OCI-LY7 (cell line): ENCODE measurements around the gene SMYD3. TPM values are rescaled to one million over a fixed set of nuclear protein-coding genes. Genes with fewer than 3 reads are reported as not detected.
"Not testable (repeated sequence)": the region's sequence is repeated elsewhere in the genome, so short reads cannot be mapped to it uniquely, and the experiment has no call there.

Experiments used
- BruUV-seq: library from RNA; stranded (reverse); fragments of 400-500 nt; replicated peaks from 2 replicates; lab custom pipeline; 2021; lab: Mats Ljungman, UMichigan
- CTCF ChIA-PET: fragments of 300-600 bp; sonication (Branson Sonifier 250); formaldehyde crosslinking; loops from one replicate; lab custom pipeline; 2022; ENCODE audit warnings: antibody characterized with exemption; ENCODE audit not compliant: unreplicated experiment; lab: Charles Lee
- POLR2A ChIA-PET: fragments of 300-600 bp; sonication (Branson Sonifier 250); formaldehyde crosslinking; loops from one replicate; lab custom pipeline; 2022; ENCODE audit warnings: antibody characterized with exemption; lab: Charles Lee
- DNase-seq: peaks from one replicate; pipeline ENCODE4 v3.0.0-alpha.2; 2015; ENCODE audit warnings: low spot score
- H2AFZ ChIP-seq: fragments of 200-600 bp; sonication (generic), shearing (Covaris generic); 2 replicates; pipeline ENCODE4 v1.6.1; 2014; ENCODE audit warnings: mild to moderate bottlenecking, antibody characterized with exemption, low read length, moderate library complexity
- H3K27ac ChIP-seq: fragments of 200-600 bp; sonication (generic); 2 replicates; pipeline ENCODE4 v1.5.1; 2014; ENCODE audit warnings: mixed run types, low read depth, mild to moderate bottlenecking, moderate library complexity, low read length, inconsistent platforms; ENCODE audit not compliant: poor library complexity, severe bottlenecking
- H3K36me3 ChIP-seq: fragments of 200-600 bp; sonication (generic); 2 replicates; pipeline ENCODE4 v1.6.1; 2014; ENCODE audit warnings: mild to moderate bottlenecking, antibody characterized with exemption, low read length, moderate library complexity, mixed read lengths; ENCODE audit not compliant: insufficient read depth
- H3K4me1 ChIP-seq: fragments of 200-600 bp; sonication (generic); 2 replicates; pipeline ENCODE4 v1.5.1; 2014; ENCODE audit warnings: mild to moderate bottlenecking, low read length; ENCODE audit not compliant: insufficient read depth, poor library complexity, severe bottlenecking
- H3K4me2 ChIP-seq: fragments of 200-600 bp; sonication (generic); 2 replicates; pipeline ENCODE4 v1.6.1; 2014; ENCODE audit warnings: mild to moderate bottlenecking, low read length
- H3K4me3 ChIP-seq: fragments of 200-600 bp; sonication (generic); 2 replicates; pipeline ENCODE4 v1.5.1; 2014; ENCODE audit warnings: mild to moderate bottlenecking, low read depth, low read length; ENCODE audit not compliant: poor library complexity, severe bottlenecking
- H3K79me2 ChIP-seq: fragments of 200-600 bp; sonication (generic); 2 replicates; pipeline ENCODE4 v1.6.1; 2016; ENCODE audit warnings: low read depth, mild to moderate bottlenecking, low read length, moderate library complexity, mixed read lengths; ENCODE audit not compliant: insufficient read depth
- H3K9me2 ChIP-seq: fragments of 200-600 bp; sonication (generic); 2 replicates; pipeline ENCODE4 v1.6.1; 2016; ENCODE audit warnings: mild to moderate bottlenecking, low read length, mixed read lengths; ENCODE audit not compliant: insufficient read depth
- H3K9me3 ChIP-seq: fragments of 200-600 bp; sonication (generic); 2 replicates; pipeline ENCODE4 v1.6.1; 2014; ENCODE audit warnings: mild to moderate bottlenecking, mixed run types, low read length, mixed read lengths
- H4K20me1 ChIP-seq: fragments of 200-600 bp; sonication (generic); 2 replicates; pipeline ENCODE4 v1.6.1; 2014; ENCODE audit warnings: mild to moderate bottlenecking, antibody characterized with exemption, low read length, moderate library complexity, mixed read lengths; ENCODE audit not compliant: insufficient read depth
- EZH2phosphoT487 ChIP-seq: fragments of 200-600 bp; sonication (generic); IDR thresholded peaks from 2 replicates; pipeline ENCODE4 v1.6.1; 2018; ENCODE audit warnings: low read depth, borderline replicate concordance, mild to moderate bottlenecking, mixed run types, antibody characterized with exemption, low read length, moderate library complexity, mixed read lengths
- intact Hi-C: fragments of 100-400 bp; cut with micrococcal nuclease; formaldehyde crosslinking; loops from one replicate; pipeline ENCODE4 v1.10.0; 2022; ENCODE audit not compliant: unreplicated experiment
- total RNA-seq, 2 experiments: library from RNA; depleted of rRNA in 1 of 2; stranded (reverse); fragments of >200 nt in 1 of 2; shearing (Covaris generic) in 1 of 2; gene quantifications; 2 replicates each; pipeline ENCODE4 v1.2.3, GENCODE V29; 2014 to 2022
- TF ChIP-seq, protein P1 (sequence below): fragments of 200-600 bp; sonication (generic); conservative IDR thresholded peaks from 2 replicates; pipeline ENCODE4 v1.5.1; 2014; ENCODE audit warnings: mild to moderate bottlenecking, antibody characterized with exemption, low read length, moderate library complexity, mixed read lengths

Gene SMYD3
- total RNA-seq, 2 experiments from 2014 or later: 28.9 to 34.5 TPM

DNA sequence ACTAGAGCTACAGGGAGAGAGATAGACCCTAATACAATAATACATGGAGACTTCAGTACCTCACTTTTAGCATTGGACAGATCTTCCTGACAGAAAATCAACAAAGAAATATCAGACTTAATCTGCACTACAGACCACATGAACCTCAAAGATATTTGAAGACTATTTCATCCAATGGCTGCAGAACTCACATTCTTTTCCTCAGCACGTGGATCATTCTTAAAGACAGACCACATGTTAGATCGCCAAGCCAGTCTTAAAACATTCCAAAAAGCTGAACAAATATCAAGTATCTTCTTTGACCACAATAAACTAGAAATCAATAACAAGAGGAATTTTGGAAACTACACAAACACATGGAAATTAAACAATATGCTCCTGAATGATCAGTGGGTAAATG is 776.3 kb downstream of the SMYD3 start:
- intact Hi-C loops: no loop called here
- no peak for TF ChIP-seq EZH2phosphoT487
- TF ChIP-seq, protein P1, sequence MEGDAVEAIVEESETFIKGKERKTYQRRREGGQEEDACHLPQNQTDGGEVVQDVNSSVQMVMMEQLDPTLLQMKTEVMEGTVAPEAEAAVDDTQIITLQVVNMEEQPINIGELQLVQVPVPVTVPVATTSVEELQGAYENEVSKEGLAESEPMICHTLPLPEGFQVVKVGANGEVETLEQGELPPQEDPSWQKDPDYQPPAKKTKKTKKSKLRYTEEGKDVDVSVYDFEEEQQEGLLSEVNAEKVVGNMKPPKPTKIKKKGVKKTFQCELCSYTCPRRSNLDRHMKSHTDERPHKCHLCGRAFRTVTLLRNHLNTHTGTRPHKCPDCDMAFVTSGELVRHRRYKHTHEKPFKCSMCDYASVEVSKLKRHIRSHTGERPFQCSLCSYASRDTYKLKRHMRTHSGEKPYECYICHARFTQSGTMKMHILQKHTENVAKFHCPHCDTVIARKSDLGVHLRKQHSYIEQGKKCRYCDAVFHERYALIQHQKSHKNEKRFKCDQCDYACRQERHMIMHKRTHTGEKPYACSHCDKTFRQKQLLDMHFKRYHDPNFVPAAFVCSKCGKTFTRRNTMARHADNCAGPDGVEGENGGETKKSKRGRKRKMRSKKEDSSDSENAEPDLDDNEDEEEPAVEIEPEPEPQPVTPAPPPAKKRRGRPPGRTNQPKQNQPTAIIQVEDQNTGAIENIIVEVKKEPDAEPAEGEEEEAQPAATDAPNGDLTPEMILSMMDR: no peak
- H3K4me2 ChIP-seq: no peak overlapping the region
- ChIA-PET POLR2A (interaction anchor here (1.2 kb wide), 1 partner anchor 10 kb away, joined by 3 read pairs; no protein-coding TSS in a partner anchor), CTCF (no interaction called here)
- no peak for DNase-seq
- H3K36me3 ChIP-seq: no peaks in the 10 kb centered on the region
- H3K27ac ChIP-seq: no peak overlapping the region
- no peaks in the 10 kb centered on the region for H3K9me2 ChIP-seq
- H3K79me2 ChIP-seq: no peaks in the 10 kb centered on the region
- H3K9me3 ChIP-seq: no peaks in the 10 kb centered on the region
- H3K4me3 ChIP-seq: no peak overlapping the region
- BruUV-seq: no TSS peak
- no peak overlapping the region for H2AFZ ChIP-seq
- H3K4me1 ChIP-seq: no peaks in the 10 kb centered on the region
- no peaks in the 10 kb centered on the region for H4K20me1 ChIP-seq

DNA sequence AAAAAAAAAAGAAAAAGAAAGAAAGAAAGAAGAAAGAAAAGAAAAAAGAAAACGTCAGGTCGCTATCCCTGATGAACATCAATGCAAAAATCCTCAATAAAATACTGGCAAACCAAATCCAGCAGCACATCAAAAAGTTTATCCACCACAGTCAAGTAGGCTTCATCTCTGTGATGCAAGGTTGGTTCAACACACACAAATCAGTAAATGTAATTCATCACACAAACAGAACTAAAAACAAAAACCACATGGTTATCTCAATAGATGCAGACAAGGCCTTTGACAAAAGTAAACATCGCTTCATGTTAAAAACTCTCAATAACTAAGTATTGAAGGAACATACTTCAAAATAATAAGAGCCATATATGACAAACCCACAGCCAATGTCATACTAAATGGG is 779.0 kb downstream of the SMYD3 start:
- H3K79me2 ChIP-seq, H3K4me1 ChIP-seq, H3K27ac ChIP-seq, H3K4me2 ChIP-seq, H3K36me3 ChIP-seq, H3K9me3 ChIP-seq, DNase-seq, H4K20me1 ChIP-seq, H3K4me3 ChIP-seq, BruUV-seq, CTCF ChIA-PET, intact Hi-C loops, H2AFZ ChIP-seq, H3K9me2 ChIP-seq: not testable (repeated sequence)
- POLR2A ChIA-PET: interaction anchor here (0.7 kb wide), 1 partner anchor 37 kb away, joined by 6 read pairs; no protein-coding TSS in a partner anchor

DNA sequence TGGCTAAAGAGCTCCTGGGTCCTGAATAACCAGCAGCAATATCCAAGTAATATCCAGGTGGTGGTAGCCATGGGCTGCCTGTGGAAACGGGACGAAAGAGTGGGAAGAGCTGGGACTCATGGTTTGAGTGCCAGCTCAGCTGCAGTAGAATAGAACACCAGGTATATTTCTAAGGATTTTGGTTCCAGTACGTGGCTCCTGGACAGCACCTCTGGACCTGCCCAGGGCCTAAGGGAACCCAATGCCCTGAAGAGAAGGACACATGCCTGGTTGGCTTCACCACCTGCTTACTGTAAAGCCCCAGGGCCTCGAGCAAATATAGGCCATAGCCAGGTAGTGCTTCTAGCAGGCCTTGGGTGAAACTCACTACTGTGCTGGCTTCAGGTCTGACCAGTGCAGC is 785.6 kb downstream of the SMYD3 start:
- POLR2A ChIA-PET: interaction anchor here (0.6 kb wide), 1 partner anchor 63 kb away, joined by 3 read pairs; no protein-coding TSS in a partner anchor
- Histone ChIP-seq H3K4me3 (no peak overlapping the region), H4K20me1 (no peaks in the 10 kb centered on the region), H3K9me3 (no peaks in the 10 kb centered on the region), H3K27ac (no peak overlapping the region), H3K4me1 (no peaks in the 10 kb centered on the region), H3K9me2 (no peaks in the 10 kb centered on the region), H3K36me3 (no peaks in the 10 kb centered on the region), H2AFZ (no peak overlapping the region), H3K79me2 (no peaks in the 10 kb centered on the region), H3K4me2 (no peak overlapping the region)
- DNase-seq: no peak
- no TSS peak for BruUV-seq
- CTCF ChIA-PET: no interaction called here
- TF ChIP-seq, protein P1: no peak
- no peak for TF ChIP-seq EZH2phosphoT487
- intact Hi-C loops: no loop called here
